Measurements from ENCODE around the gene HIGD2A. TPM values are rescaled to one million over a fixed set of nuclear protein-coding genes. Genes with fewer than 3 reads are reported as not detected.

Gene HIGD2A
- total and polyA plus RNA-seq, 2 experiments from 2014 or later, result 67.7 to 194 TPM

- Histone ChIP-seq H3K79me2 (replicated peaks; ENCODE audit: insufficient read depth) (no peaks in the 10 kb centered on the region), H3F3A (replicated peaks; ENCODE audit: low read depth) (no peaks in the 10 kb centered on the region), H3K27ac (ENCODE audit: low read depth) (no peak overlapping the region), H3K9me2 (ENCODE audit: insufficient read depth) (no peaks in the 10 kb centered on the region), H3K4me3 (no peak overlapping the region), H4K20me1 (replicated peaks; ENCODE audit: insufficient read depth) (no peaks in the 10 kb centered on the region; the same call in 1 of the 2 replicates), H3K4me1 (ENCODE audit: insufficient read depth) (no peaks in the 10 kb centered on the region), H3K36me3 (ENCODE audit: insufficient read depth) (no peaks in the 10 kb centered on the region), H2AFZ (no peak overlapping the region), H3K27me3 (ENCODE audit: insufficient read depth) (no peaks in the 10 kb centered on the region), H3K4me2 (no peak overlapping the region)
- Mint-ChIP-seq H3K27me3 (ENCODE audit: insufficient read depth, low read depth, poor library complexity) (peaks cover 7% of the 10 kb centered on the region), H3K9me3 (no peaks in the 10 kb centered on the region), H3K27ac (peak overlapping the region; percentile 41; the same call in 1 of the 2 replicates), H3K4me3 (no peak overlapping the region), H3K36me3 (ENCODE audit: low read depth) (no peaks in the 10 kb centered on the region; the same call in 2 of the 3 replicates), H3K4me1 (peaks cover 16% of the 10 kb centered on the region)
- DNase-seq (ENCODE audit: low spot score) (no peak), ATAC-seq (no peak)
- TF ChIP-seq CREB1 (CRISPR knock-in tag; IDR thresholded peaks at IDR 0.05; ENCODE audit: low read depth) (no peak), EZH2 (IDR thresholded peaks at IDR 0.05; ENCODE audit: low read depth, unreplicated experiment) (no peak), STAT1 (IDR thresholded peaks at IDR 0.05; ENCODE audit: unreplicated experiment) (no peak), EZH2phosphoT487 (IDR thresholded peaks at IDR 0.05; ENCODE audit: unreplicated experiment) (no peak), ZNF462 (CRISPR knock-in tag; IDR thresholded peaks at IDR 0.05) (no peak), ZNF114 (CRISPR knock-in tag; IDR thresholded peaks at IDR 0.05) (no peak), ZNF331 (CRISPR knock-in tag; IDR thresholded peaks at IDR 0.05; ENCODE audit: low read depth) (no peak), NANOG (IDR thresholded peaks at IDR 0.05; ENCODE audit: borderline replicate concordance) (no peak), ETS1 (IDR thresholded peaks at IDR 0.05) (no peak), POLR2AphosphoS5 (IDR thresholded peaks at IDR 0.05; ENCODE audit: low read depth) (no peak), REST (IDR thresholded peaks at IDR 0.05; ENCODE audit: unreplicated experiment) (no peak), JUNB (IDR thresholded peaks at IDR 0.05; ENCODE audit: unreplicated experiment) (no peak)
- TF ChIP-seq, protein P1, sequence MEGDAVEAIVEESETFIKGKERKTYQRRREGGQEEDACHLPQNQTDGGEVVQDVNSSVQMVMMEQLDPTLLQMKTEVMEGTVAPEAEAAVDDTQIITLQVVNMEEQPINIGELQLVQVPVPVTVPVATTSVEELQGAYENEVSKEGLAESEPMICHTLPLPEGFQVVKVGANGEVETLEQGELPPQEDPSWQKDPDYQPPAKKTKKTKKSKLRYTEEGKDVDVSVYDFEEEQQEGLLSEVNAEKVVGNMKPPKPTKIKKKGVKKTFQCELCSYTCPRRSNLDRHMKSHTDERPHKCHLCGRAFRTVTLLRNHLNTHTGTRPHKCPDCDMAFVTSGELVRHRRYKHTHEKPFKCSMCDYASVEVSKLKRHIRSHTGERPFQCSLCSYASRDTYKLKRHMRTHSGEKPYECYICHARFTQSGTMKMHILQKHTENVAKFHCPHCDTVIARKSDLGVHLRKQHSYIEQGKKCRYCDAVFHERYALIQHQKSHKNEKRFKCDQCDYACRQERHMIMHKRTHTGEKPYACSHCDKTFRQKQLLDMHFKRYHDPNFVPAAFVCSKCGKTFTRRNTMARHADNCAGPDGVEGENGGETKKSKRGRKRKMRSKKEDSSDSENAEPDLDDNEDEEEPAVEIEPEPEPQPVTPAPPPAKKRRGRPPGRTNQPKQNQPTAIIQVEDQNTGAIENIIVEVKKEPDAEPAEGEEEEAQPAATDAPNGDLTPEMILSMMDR (conservative IDR thresholded peaks at IDR 0.05; ENCODE audit: low read depth in 2 of 2), result no peak
Observed at GRCh38 chr5:176401281-176402205, 13.0 kb downstream of the HIGD2A start.

Data from GM23338 (cell line).